ENCODE data around the gene KIF5A.

The KIF5A gene

DNA sequence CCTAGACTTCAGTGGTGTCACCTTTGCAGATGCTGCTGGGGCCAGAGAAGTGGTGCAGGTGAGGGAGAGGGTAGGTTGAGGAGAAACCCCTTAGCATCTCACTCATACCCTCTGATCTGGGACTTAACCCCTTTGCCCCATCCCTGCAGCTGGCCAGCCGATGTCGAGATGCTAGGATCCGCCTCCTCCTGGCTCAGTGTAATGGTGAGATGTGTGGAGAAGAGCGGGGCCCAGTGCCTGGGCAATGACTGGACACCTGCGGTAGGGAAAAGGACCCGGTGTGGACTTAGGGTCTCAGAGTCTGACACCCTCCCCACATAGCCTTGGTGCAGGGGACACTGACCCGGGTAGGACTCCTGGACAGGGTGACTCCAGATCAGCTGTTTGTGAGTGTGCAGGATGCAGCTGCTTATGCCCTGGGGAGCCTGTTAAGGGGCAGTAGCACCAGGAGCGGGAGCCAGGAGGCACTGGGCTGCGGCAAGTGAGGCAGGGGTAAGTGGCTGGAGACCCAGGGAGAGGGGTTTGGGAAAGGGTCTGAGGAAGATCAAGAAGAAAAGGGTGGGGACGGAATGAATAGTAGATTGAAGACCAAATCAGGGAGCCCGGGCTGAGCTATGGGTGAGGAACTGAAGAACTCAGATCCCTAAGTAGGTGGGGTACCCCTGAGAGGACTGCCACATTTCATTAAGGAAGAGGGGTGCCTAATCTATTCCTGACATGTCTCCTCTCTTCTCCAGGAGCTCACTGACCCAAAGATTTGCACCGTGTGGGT, 75.6 kb downstream of the KIF5A start:
- no peak overlapping the region for H3K4me2 ChIP-seq (ENCODE audit: low read length)
- TF ChIP-seq, protein P1, sequence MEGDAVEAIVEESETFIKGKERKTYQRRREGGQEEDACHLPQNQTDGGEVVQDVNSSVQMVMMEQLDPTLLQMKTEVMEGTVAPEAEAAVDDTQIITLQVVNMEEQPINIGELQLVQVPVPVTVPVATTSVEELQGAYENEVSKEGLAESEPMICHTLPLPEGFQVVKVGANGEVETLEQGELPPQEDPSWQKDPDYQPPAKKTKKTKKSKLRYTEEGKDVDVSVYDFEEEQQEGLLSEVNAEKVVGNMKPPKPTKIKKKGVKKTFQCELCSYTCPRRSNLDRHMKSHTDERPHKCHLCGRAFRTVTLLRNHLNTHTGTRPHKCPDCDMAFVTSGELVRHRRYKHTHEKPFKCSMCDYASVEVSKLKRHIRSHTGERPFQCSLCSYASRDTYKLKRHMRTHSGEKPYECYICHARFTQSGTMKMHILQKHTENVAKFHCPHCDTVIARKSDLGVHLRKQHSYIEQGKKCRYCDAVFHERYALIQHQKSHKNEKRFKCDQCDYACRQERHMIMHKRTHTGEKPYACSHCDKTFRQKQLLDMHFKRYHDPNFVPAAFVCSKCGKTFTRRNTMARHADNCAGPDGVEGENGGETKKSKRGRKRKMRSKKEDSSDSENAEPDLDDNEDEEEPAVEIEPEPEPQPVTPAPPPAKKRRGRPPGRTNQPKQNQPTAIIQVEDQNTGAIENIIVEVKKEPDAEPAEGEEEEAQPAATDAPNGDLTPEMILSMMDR (IDR thresholded peaks at IDR 0.05; ENCODE audit: low read length) = no peak
- TF ChIP-seq EZH2 (IDR thresholded peaks at IDR 0.05; ENCODE audit: borderline replicate concordance, low read length) = no peak
- H3K9ac ChIP-seq (ENCODE audit: low read length) = no peak overlapping the region
- no peak overlapping the region for H3K4me3 ChIP-seq (ENCODE audit: low read depth, low read length, poor library complexity, severe bottlenecking)
- no peaks in the 10 kb centered on the region for H3F3A ChIP-seq (ENCODE audit: insufficient read depth, low read length)
- H2AFZ ChIP-seq (ENCODE audit: low read length) = no peak overlapping the region
- H3K9me2 ChIP-seq (ENCODE audit: low read depth, low read length) = no peaks in the 10 kb centered on the region
- no peaks in the 10 kb centered on the region for H4K20me1 ChIP-seq (ENCODE audit: insufficient read depth, low read length)
- H3K36me3 ChIP-seq (ENCODE audit: insufficient read depth, low read length) = no peaks in the 10 kb centered on the region
- no peak overlapping the region for H3K27ac ChIP-seq (ENCODE audit: low read depth, low read length, poor library complexity, severe bottlenecking)
- peaks cover 6% of the 10 kb centered on the region for H3K27me3 ChIP-seq (ENCODE audit: insufficient read depth, low read length)
- H3K9me3 ChIP-seq (ENCODE audit: low read length) = no peaks in the 10 kb centered on the region
- peaks cover 9% of the 10 kb centered on the region for H3K4me1 ChIP-seq (ENCODE audit: insufficient read depth, low read length, severe bottlenecking)
- no peaks in the 10 kb centered on the region for H3K79me2 ChIP-seq (ENCODE audit: insufficient read depth, low read length)

DNA sequence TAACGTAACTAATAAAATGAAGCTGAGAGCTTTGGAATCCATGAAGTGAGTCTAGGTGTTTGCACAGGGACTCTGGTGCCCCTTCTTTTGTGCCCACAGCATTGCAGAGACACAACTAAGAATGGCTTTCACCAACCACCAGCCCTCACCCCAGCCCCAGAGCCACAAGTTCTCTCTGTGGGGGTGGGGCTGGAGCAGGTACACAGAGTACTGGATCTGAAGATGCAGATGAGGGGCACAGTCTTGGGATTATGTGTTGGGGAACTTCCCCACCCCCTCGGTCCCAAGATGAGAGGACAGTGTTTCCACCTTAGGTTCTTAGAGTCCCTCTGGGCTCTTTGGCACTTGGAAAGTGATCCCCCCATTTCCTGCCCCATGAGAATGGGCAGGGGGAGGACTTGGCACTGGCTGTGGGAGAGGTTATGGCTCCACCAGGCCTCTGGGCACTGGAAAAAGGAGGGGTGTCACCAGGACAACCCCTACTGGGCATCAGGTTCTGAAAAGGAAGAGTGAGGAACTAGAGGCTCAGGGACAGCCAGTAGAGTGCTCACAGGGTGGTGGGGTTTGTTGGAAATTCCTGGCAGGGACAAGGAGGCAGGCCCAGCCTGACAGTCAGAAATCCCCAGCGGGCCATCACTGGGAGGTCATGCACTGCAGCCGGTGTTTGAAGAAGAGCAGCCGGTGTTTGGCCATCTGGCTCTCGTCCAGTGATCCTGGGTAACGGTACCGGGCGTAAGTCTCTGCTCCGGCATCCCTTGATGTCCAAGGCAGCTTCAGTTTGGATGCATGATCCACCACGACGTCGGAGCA, 76.5 kb downstream of the KIF5A start:
- peaks cover 6% of the 10 kb centered on the region for H3K27me3 ChIP-seq (ENCODE audit: insufficient read depth, low read length)

DNA sequence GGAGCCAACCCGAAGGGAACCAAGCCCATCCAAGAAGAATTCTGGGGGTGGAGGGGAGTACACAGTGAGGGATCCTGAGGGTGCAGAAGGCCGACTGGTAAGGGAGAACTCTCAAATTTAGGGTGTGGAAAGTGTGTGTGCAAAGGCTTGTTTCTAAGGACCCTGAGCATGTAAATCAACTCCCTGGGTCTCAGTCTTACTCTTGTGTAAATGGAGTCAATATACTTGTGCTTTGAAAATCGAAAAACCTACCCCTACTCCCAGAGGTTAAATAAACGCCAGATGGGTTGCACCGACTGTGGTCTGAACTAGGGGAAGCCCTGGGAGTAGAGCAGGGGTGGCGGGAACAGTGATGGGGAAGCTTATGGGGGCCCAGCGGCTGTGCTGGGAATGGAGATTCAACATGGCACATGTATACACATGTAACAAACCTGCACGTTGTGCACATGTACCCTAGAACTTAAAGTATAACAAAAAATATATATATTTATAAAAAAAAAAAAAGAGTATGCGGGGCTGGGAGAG, 77.1 kb downstream of the KIF5A start:
- no peak overlapping the region for H2AFZ ChIP-seq (ENCODE audit: low read length)
- no peaks in the 10 kb centered on the region for H3K9me3 ChIP-seq (ENCODE audit: low read length)
- no peaks in the 10 kb centered on the region for H4K20me1 ChIP-seq (ENCODE audit: insufficient read depth, low read length)
- H3K79me2 ChIP-seq (ENCODE audit: insufficient read depth, low read length) = no peaks in the 10 kb centered on the region
- no peaks in the 10 kb centered on the region for H3K9me2 ChIP-seq (ENCODE audit: low read depth, low read length)
- no peak for TF ChIP-seq EZH2 (IDR thresholded peaks at IDR 0.05; ENCODE audit: borderline replicate concordance, low read length)
- TF ChIP-seq, protein P1 (IDR thresholded peaks at IDR 0.05; ENCODE audit: low read length) = no peak
- no peak overlapping the region for H3K4me2 ChIP-seq (ENCODE audit: low read length)
- H3K9ac ChIP-seq (ENCODE audit: low read length) = no peak overlapping the region
- H3K4me1 ChIP-seq (ENCODE audit: insufficient read depth, low read length, severe bottlenecking) = peaks cover 4% of the 10 kb centered on the region
- H3K36me3 ChIP-seq (ENCODE audit: insufficient read depth, low read length) = no peaks in the 10 kb centered on the region
- H3F3A ChIP-seq (ENCODE audit: insufficient read depth, low read length) = no peaks in the 10 kb centered on the region
- H3K27ac ChIP-seq (ENCODE audit: low read depth, low read length, poor library complexity, severe bottlenecking) = no peak overlapping the region
- peaks cover 6% of the 10 kb centered on the region for H3K27me3 ChIP-seq (ENCODE audit: insufficient read depth, low read length)
- H3K4me3 ChIP-seq (ENCODE audit: low read depth, low read length, poor library complexity, severe bottlenecking) = no peak overlapping the region

More for the DNA sequence above, 76.5 kb downstream of the KIF5A start:
- peaks cover 4% of the 10 kb centered on the region for H3K4me1 ChIP-seq (ENCODE audit: insufficient read depth, low read length, severe bottlenecking)
- no peak overlapping the region for H3K4me2 ChIP-seq (ENCODE audit: low read length)
- no peak overlapping the region for H3K27ac ChIP-seq (ENCODE audit: low read depth, low read length, poor library complexity, severe bottlenecking)
- H3F3A ChIP-seq (ENCODE audit: insufficient read depth, low read length) = no peaks in the 10 kb centered on the region
- H4K20me1 ChIP-seq (ENCODE audit: insufficient read depth, low read length) = no peaks in the 10 kb centered on the region
- H3K9me2 ChIP-seq (ENCODE audit: low read depth, low read length) = no peaks in the 10 kb centered on the region
- H3K9ac ChIP-seq (ENCODE audit: low read length) = no peak overlapping the region
- no peak overlapping the region for H3K4me3 ChIP-seq (ENCODE audit: low read depth, low read length, poor library complexity, severe bottlenecking)
- H3K9me3 ChIP-seq (ENCODE audit: low read length) = no peaks in the 10 kb centered on the region
- H3K36me3 ChIP-seq (ENCODE audit: insufficient read depth, low read length) = no peaks in the 10 kb centered on the region
- no peak overlapping the region for H2AFZ ChIP-seq (ENCODE audit: low read length)
- no peaks in the 10 kb centered on the region for H3K79me2 ChIP-seq (ENCODE audit: insufficient read depth, low read length)
- TF ChIP-seq, protein P1 (IDR thresholded peaks at IDR 0.05; ENCODE audit: low read length) = no peak

Measured in OCI-LY1 (cell line).